Naive B cell (primary cell): Measurements from ENCODE around the gene POLR1F. TPM values are rescaled to one million over a fixed set of nuclear protein-coding genes. Genes with fewer than 3 reads are reported as not detected.

Source experiments
- ATAC-seq, 2 donors: fragments of 150-1000 bp; cut with Tn5 transposase; 2 replicates each; pipeline ENCODE4 v1.10.0; 2021; ENCODE audit warnings: low read depth in 2 of 2, mild to moderate bottlenecking in 2 of 2, moderate library complexity in 2 of 2
- DNase-seq: peaks from one replicate; pipeline ENCODE4 v3.0.0; 2022
- H3K27ac Mint-ChIP-seq, 6 donors: one replicate each; pipeline ENCODE4 v1.8.0; 2020 to 2022; ENCODE audit warnings: mild to moderate bottlenecking in 6 of 6, mixed read lengths in 6 of 6, moderate library complexity in 5 of 6, inconsistent platforms in 2 of 6
- H3K27me3 Mint-ChIP-seq, 3 donors: one replicate each; pipeline ENCODE4 v1.8.0; 2021 to 2022; ENCODE audit warnings: mixed read lengths in 3 of 3, mild to moderate bottlenecking in 1 of 3
- H3K36me3 Mint-ChIP-seq, 2 donors: one replicate each; pipeline ENCODE4 v1.8.0; 2020 to 2022; ENCODE audit warnings: mixed read lengths in 2 of 2, inconsistent platforms in 1 of 2, mild to moderate bottlenecking in 1 of 2
- H3K4me1 Mint-ChIP-seq, 3 donors: one replicate each; pipeline ENCODE4 v1.8.0; 2020 to 2022; ENCODE audit warnings: mixed read lengths in 3 of 3, inconsistent platforms in 1 of 3, mild to moderate bottlenecking in 1 of 3, moderate library complexity in 1 of 3
- H3K4me3 Mint-ChIP-seq, 8 donors: one replicate each; pipeline ENCODE4 v1.8.0; 2020 to 2022; ENCODE audit warnings: mild to moderate bottlenecking in 8 of 8, mixed read lengths in 8 of 8, moderate library complexity in 8 of 8, inconsistent platforms in 2 of 8
- H3K9me3 Mint-ChIP-seq, 7 donors: one replicate each; pipeline ENCODE4 v1.8.0; 2020 to 2022; ENCODE audit warnings: mixed read lengths in 7 of 7, mild to moderate bottlenecking in 5 of 7, inconsistent platforms in 2 of 7, moderate library complexity in 1 of 7
- polyA plus RNA-seq, 6 donors: library from polyadenylated mRNA; unstranded; fragments of 300-500 nt; fragmentation: Illumina TruSeq; gene quantifications; one replicate each; pipeline ENCODE4 v1.2.3, GENCODE V29; 2021; ENCODE audit warnings: low read depth in 6 of 6

Gene POLR1F, protein sequence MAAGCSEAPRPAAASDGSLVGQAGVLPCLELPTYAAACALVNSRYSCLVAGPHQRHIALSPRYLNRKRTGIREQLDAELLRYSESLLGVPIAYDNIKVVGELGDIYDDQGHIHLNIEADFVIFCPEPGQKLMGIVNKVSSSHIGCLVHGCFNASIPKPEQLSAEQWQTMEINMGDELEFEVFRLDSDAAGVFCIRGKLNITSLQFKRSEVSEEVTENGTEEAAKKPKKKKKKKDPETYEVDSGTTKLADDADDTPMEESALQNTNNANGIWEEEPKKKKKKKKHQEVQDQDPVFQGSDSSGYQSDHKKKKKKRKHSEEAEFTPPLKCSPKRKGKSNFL
- 10 to 100 TPM; 31.8 to 48.6 (median 39.7) TPM for polyA plus RNA-seq

DNA sequence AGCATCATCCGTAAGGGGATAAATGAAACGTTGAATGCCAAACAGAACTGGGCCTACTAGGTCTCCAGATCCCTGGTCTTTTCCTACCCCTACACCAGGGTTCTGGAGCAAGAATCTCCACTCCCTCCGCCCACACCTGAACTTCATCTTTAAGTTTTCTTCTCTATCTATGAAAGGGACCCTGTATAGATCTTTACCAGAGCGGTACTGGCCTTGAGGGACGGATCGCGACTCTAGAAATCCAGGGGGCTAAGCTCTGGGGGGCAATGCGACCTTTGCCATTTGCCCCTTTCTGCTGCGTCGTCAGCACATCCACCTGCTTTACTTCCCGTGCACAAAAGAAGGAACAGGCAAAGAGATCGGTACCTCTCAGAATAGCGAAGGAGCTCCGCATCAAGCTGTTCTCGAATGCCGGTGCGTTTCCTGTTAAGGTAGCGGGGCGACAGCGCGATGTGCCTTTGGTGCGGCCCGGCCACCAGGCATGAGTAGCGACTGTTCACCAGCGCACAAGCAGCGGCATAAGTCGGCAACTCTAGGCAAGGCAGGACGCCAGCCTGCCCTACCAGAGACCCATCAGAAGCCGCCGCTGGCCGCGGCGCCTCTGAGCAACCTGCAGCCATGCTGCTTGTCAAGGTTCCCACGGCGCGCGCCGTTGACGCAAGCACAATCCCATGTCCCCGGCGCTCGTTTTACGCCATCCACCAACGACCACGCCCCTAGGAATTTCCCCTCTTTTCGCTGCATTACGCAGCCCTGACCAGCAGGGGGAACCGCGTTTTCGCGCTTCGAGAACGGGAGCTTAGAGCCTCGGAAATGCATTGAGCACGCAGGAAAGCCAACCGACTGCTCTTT is at the start of gene POLR1F:
Gene POLR1F (minus strand): TSS at position 641 of the 852 bp plus-strand sequence. CDS start 21 bp downstream, at position 620.
- peaks cover 0 to 5% of the 10 kb centered on the region in 2 donors for H3K36me3 Mint-ChIP-seq
- peaks cover 40 to 57% (median 42%) of the 10 kb centered on the region in 3 donors for H3K4me1 Mint-ChIP-seq
- DNase-seq (peak; percentile 94), ATAC-seq (peak; percentile 93 to 94)
- peaks cover 0 to 5% (median 0%) of the 10 kb centered on the region in 3 donors for H3K27me3 Mint-ChIP-seq
- peak within 1 kb of the TSS; percentile 95 to 99 (median 98) for H3K4me3 Mint-ChIP-seq
- H3K9me3 Mint-ChIP-seq, result no peaks in the 10 kb centered on the region
- peak within 1 kb of the TSS; percentile 97 to 100 (median 99) for H3K27ac Mint-ChIP-seq

GRCh38 chr7:19754521-19755116 is 45.8 kb upstream of the POLR1F start:
- H3K4me1 Mint-ChIP-seq, result no peaks in the 10 kb centered on the region
- H3K27ac Mint-ChIP-seq, result no peak overlapping the region
- ATAC-seq (no peak), DNase-seq (peak; percentile 31)
- no peak overlapping the region for H3K4me3 Mint-ChIP-seq
- H3K36me3 Mint-ChIP-seq, result no peaks in the 10 kb centered on the region
- peaks cover 6 to 13% (median 12%) of the 10 kb centered on the region in 3 donors for H3K27me3 Mint-ChIP-seq
- H3K9me3 Mint-ChIP-seq, result no peaks in the 10 kb centered on the region

DNA sequence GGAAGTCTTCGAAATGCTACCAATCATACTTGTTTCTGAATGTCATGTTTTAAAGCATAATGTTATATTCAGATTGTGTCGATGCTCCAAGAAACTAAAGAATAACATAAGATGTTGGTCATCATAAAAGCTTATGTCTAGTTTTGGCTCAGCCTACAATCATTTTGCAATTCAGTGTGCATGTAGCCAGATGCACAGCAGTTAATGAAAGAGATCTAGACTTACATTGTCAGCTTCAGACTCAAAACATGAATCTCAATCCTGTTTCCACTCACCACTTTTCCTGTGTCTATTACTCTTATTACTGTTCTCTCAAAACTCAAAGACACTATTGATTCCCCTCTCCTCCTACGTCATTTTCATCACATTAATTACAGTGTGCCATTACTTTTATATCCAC is 43.2 kb upstream of the POLR1F start:
- ATAC-seq (no peak), DNase-seq (no peak)
- Mint-ChIP-seq H3K4me1 (no peaks in the 10 kb centered on the region), H3K27ac (no peak overlapping the region), H3K9me3 (no peaks in the 10 kb centered on the region), H3K36me3 (no peaks in the 10 kb centered on the region), H3K27me3 (peaks cover 6 to 16% (median 13%) of the 10 kb centered on the region in 3 donors), H3K4me3 (no peak overlapping the region)

- H3K4me1 Mint-ChIP-seq, result no peaks in the 10 kb centered on the region
- no peaks in the 10 kb centered on the region for H3K9me3 Mint-ChIP-seq
- no peaks in the 10 kb centered on the region for H3K36me3 Mint-ChIP-seq
- DNase-seq (no peak), ATAC-seq (no peak)
- H3K27me3 Mint-ChIP-seq, result peaks cover 11 to 13% (median 12%) of the 10 kb centered on the region in 3 donors
- H3K27ac Mint-ChIP-seq, result no peak overlapping the region
- no peak overlapping the region for H3K4me3 Mint-ChIP-seq
These were observed 40.8 kb upstream of the POLR1F start for GRCh38 chr7:19749658-19750057.

DNA sequence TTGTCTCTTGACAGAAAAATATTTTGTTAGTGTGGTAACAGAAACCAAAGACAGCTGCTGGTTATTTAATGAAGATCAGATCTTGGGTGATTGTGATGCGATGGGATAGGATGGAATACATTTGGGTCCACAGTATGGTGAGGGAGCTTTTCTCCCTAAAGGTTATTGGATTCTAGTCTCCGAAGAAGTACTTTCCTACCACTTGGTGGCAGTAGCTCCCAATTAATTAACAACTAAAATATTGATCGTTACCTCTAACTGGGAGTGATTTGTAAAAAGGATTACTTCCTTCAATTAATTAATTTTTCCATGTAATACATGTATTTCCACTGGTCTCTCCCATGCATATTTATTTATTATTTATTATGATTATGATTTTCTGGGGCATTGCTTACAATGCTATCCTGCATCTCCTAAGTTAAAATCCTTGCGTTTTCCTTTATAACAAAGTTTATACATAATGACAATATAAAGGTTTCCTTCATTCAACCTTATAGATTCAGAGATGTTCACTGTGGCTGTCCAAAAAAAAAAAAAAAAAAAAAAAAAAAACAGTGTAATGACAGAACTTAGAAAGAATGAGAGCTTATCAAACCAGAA is 39.0 kb upstream of the POLR1F start:
- H3K36me3 Mint-ChIP-seq, result no peaks in the 10 kb centered on the region
- H3K27me3 Mint-ChIP-seq, result peaks cover under 1 to 9% (median 5%) of the 10 kb centered on the region in 3 donors
- H3K27ac Mint-ChIP-seq, result no peak overlapping the region
- H3K4me3 Mint-ChIP-seq, result no peak overlapping the region
- no peaks in the 10 kb centered on the region for H3K9me3 Mint-ChIP-seq
- DNase-seq (peak; percentile 11), ATAC-seq (peak in 1 of 2 donors; percentile 35)
- no peaks in the 10 kb centered on the region for H3K4me1 Mint-ChIP-seq

- no peak for DNase-seq
- Mint-ChIP-seq H3K4me3 (no peak overlapping the region), H3K27ac (no peak overlapping the region), H3K27me3 (peaks cover 0 to 9% (median 5%) of the 10 kb centered on the region in 3 donors), H3K4me1 (no peaks in the 10 kb centered on the region), H3K9me3 (no peaks in the 10 kb centered on the region), H3K36me3 (no peaks in the 10 kb centered on the region)
- no peak for ATAC-seq
These were observed 35.2 kb upstream of the POLR1F start for GRCh38 chr7:19744075-19744474.

DNA sequence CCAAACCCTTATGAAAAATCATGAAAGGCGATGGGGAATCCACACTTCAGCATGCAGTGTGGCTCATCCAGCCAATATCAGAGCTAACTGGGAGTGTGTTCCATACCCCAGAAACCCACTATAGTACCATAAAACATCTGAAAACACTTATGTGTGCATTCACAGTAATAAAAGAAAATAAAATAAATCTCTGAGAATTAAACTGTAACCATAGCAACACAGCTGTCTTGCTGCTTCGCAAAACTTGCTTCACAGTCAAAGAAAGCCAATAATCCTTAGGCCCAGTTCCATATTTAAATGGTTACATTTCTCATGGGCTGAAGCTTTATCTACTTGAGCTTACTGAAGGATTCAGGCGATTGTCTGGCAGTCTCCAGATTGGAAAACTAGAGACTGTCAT is 19.9 kb upstream of the POLR1F start:
- no peaks in the 10 kb centered on the region for H3K36me3 Mint-ChIP-seq
- no peak overlapping the region for H3K4me3 Mint-ChIP-seq
- no peaks in the 10 kb centered on the region for H3K9me3 Mint-ChIP-seq
- peaks cover 23 to 32% (median 23%) of the 10 kb centered on the region in 3 donors for H3K27me3 Mint-ChIP-seq
- ATAC-seq, result no peak
- no peaks in the 10 kb centered on the region for H3K4me1 Mint-ChIP-seq
- no peak for DNase-seq
- no peak overlapping the region for H3K27ac Mint-ChIP-seq

DNA sequence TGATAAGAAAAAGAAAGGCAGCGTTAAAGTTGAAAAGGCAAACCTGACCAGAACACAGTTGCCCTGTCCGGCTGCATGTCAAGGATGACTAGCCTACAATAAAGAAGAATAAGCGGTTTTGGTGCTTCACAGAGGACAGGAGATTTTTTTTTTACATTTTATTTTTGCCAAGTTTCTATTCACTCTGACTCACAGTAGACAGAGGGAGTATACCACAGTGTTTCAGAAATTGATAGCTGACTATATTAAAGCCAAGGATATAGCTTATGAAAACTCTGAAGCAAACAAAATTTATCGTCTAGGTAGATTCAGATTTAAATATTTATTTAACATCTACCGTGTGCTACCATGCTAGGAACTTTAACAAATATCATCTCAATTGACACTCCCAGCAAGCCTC is 16.9 kb upstream of the POLR1F start:
- Mint-ChIP-seq H3K4me1 (no peaks in the 10 kb centered on the region), H3K27me3 (peaks cover 15 to 23% (median 22%) of the 10 kb centered on the region in 3 donors), H3K4me3 (no peak overlapping the region), H3K27ac (peak overlapping the region in 1 of 6 donors; percentile 21), H3K36me3 (no peaks in the 10 kb centered on the region), H3K9me3 (no peaks in the 10 kb centered on the region)
- no peak for DNase-seq
- no peak for ATAC-seq

DNA sequence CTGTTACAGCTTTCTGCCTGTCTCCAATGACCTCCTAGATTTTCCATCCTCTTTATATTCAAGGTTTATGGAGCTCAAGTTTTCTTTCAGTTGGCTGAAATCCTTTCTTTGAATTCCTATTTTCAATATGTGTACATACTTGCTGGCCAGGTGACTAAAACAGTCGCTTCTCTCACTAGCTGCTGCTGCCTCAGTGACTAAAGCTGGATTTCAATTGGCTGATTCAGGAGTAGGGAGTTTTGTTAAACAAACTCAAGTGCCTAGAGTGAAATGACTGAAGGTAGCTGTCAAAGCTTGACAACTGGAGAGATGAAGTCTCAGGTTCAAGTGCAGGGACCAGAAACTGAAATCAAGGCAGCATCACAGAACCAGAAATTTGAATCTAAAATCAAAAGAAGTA is 6.7 kb upstream of the POLR1F start:
- DNase-seq, result no peak
- Mint-ChIP-seq H3K9me3 (no peaks in the 10 kb centered on the region), H3K27ac (no peak overlapping the region), H3K27me3 (peaks cover 7 to 9% (median 7%) of the 10 kb centered on the region in 3 donors), H3K4me1 (no peaks in the 10 kb centered on the region), H3K36me3 (no peaks in the 10 kb centered on the region), H3K4me3 (no peak overlapping the region)
- ATAC-seq, result no peak

DNA sequence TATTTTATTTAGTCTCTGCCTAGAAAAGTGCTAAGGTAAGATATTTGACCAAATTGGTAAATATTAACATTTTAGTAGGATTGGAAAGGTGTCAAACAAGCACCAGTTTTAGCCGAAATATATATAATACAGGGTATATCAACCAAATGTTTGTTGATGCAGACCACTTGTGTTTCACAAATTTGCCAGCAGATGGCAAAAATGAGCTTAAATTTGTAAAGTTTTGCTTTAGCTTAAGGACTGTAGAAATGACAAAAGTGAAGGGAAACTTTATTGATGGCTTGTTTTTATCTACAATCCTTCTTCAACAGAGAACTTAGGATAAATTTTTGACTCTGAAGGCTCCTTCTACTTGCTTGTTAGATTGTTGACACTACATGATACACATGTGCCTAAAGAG is 4.8 kb upstream of the POLR1F start:
- Mint-ChIP-seq H3K27ac (peak overlapping the region in 1 of 6 donors; percentile 80), H3K4me1 (peaks cover 11 to 17% (median 11%) of the 10 kb centered on the region in 3 donors), H3K9me3 (no peaks in the 10 kb centered on the region), H3K4me3 (no peak overlapping the region), H3K36me3 (no peaks in the 10 kb centered on the region), H3K27me3 (peaks cover 7 to 9% (median 7%) of the 10 kb centered on the region in 3 donors)
- DNase-seq, result peak; percentile 52
- peak in 1 of 2 donors; percentile 4 for ATAC-seq

GRCh38 chr7:19709249-19709578 is 377 bp upstream of the POLR1F start:
- no peak for ATAC-seq
- Mint-ChIP-seq H3K4me1 (peaks cover 36 to 57% (median 40%) of the 10 kb centered on the region in 3 donors), H3K36me3 (no peaks in the 10 kb centered on the region), H3K27ac (peak overlapping the region; percentile 97 to 100 (median 99)), H3K4me3 (peak overlapping the region; percentile 95 to 99 (median 98)), H3K9me3 (no peaks in the 10 kb centered on the region), H3K27me3 (peaks cover 0 to 5% (median 0%) of the 10 kb centered on the region in 3 donors)
- no peak for DNase-seq

- Mint-ChIP-seq H3K36me3 (peaks cover 11 to 14% of the 10 kb centered on the region in 2 donors), H3K4me3 (peak overlapping the region in 7 of 8 donors; percentile 7 to 98 (median 96)), H3K27ac (peak overlapping the region; percentile 33 to 100 (median 90)), H3K4me1 (peaks cover 40 to 57% (median 42%) of the 10 kb centered on the region in 3 donors), H3K27me3 (peaks cover 0 to 5% (median 0%) of the 10 kb centered on the region in 3 donors), H3K9me3 (no peaks in the 10 kb centered on the region)
- ATAC-seq, result no peak
- no peak for DNase-seq
These were observed 1.6 kb downstream of the POLR1F start for GRCh38 chr7:19707240-19707639.

GRCh38 chr7:19705663-19706062 is 3.2 kb downstream of the POLR1F start:
- Mint-ChIP-seq H3K4me1 (peaks cover 40 to 57% (median 42%) of the 10 kb centered on the region in 3 donors), H3K36me3 (peaks cover 14 to 21% of the 10 kb centered on the region in 2 donors), H3K27me3 (no peaks in the 10 kb centered on the region), H3K27ac (peak overlapping the region in 5 of 6 donors; percentile 55 to 84 (median 72)), H3K9me3 (no peaks in the 10 kb centered on the region), H3K4me3 (peak overlapping the region in 1 of 8 donors; percentile 96)
- DNase-seq (no peak), ATAC-seq (no peak)
